ENCODE data around the gene STH.

GRCh38 chr17:46047398-46047797 lies 48.3 kb downstream of the STH start:
- no peak for TF ChIP-seq CTCF (IDR thresholded peaks at IDR 0.05; ENCODE audit: low read depth, low read length, poor library complexity, severe bottlenecking)
- TF ChIP-seq EZH2phosphoT487 (IDR thresholded peaks at IDR 0.05; ENCODE audit: borderline replicate concordance, low read length): no peak
